Measurements from ENCODE around the gene WHRN. TPM values are rescaled to one million over a fixed set of nuclear protein-coding genes. Genes with fewer than 3 reads are reported as not detected.

The WHRN gene
- total and polyA plus RNA-seq, 2 of the 8 experiments (the other 6 are each of a cell fraction or from before 2014, with no cell fraction given) = 4.4 to 7.7 TPM

- CTCF ChIA-PET (ENCODE audit: partially characterized antibody) = interaction anchor here (1.1 to 8.2 kb wide), 4 partner anchors 8 to 175 kb away, joined by 3 to 55 read pairs (median 4); no protein-coding TSS in a partner anchor
- TF ChIP-seq HDAC2 (IDR thresholded peaks at IDR 0.05; ENCODE audit: borderline replicate concordance in 1 of 2, low read depth in 2 of 2, low read length in 2 of 2) = no peak
- TF ChIP-seq ATF3 (IDR thresholded peaks at IDR 0.05; ENCODE audit: insufficient read depth, low read depth, low read length) = no peak
- TF ChIP-seq EGR1 (IDR thresholded peaks at IDR 0.05; ENCODE audit: borderline replicate concordance, low read depth, low read length) = no peak
- no peak for TF ChIP-seq CREB1 (IDR thresholded peaks at IDR 0.05)
- no peak for TF ChIP-seq SP4 (IDR thresholded peaks at IDR 0.05; ENCODE audit: low read length)
- no peak overlapping the region for H2BK15ac ChIP-seq (ENCODE audit: low read length)
- H3K4ac ChIP-seq (replicated peaks; ENCODE audit: insufficient read length, low read depth, low read length) = no peak overlapping the region
- H2BK5ac ChIP-seq (ENCODE audit: low read depth, low read length) = no peak overlapping the region
- H3K56ac ChIP-seq (replicated peaks; ENCODE audit: insufficient read length, low read depth, low read length) = no peak overlapping the region
- H3K9me3 ChIP-seq (ENCODE audit: insufficient read depth in 2 of 2, low read depth in 1 of 2, low read length in 1 of 2) = no peaks in the 10 kb centered on the region
- H3K4me2 ChIP-seq (ENCODE audit: insufficient read depth in 1 of 2, low read depth in 2 of 2, low read length in 2 of 2) = no peak overlapping the region
- H4K5ac ChIP-seq (ENCODE audit: insufficient read length, low read depth, low read length) = no peak overlapping the region
- no peaks in the 10 kb centered on the region for H3K27me3 ChIP-seq (replicated peaks in 1 of 4; ENCODE audit: control insufficient read depth in 3 of 4, extremely low read depth in 1 of 4, insufficient read depth in 3 of 4, low read length in 3 of 4)
- no peaks in the 10 kb centered on the region for H4K20me1 ChIP-seq (replicated peaks in 1 of 2; ENCODE audit: control insufficient read depth in 1 of 2, insufficient read depth in 2 of 2, low read length in 2 of 2)
- no peak overlapping the region for H3K14ac ChIP-seq (ENCODE audit: insufficient read length)
- no peak overlapping the region for H3K23ac ChIP-seq (ENCODE audit: insufficient read length)
- H2BK20ac ChIP-seq (ENCODE audit: low read length) = no peak overlapping the region
- peaks cover 4% of the 10 kb centered on the region; the same call in 1 of the 2 replicates for H3K79me1 ChIP-seq (ENCODE audit: low read depth, low read length)
- POLR2A ChIA-PET (ENCODE audit: partially characterized antibody) = no interaction called here
- no peak overlapping the region for H2AFZ ChIP-seq (ENCODE audit: low read length)
- no peak overlapping the region for H2AK5ac ChIP-seq (ENCODE audit: low read depth, low read length)
- no peak overlapping the region for H3K27ac ChIP-seq (ENCODE audit: low read depth, low read length)
- no peak overlapping the region for H2BK120ac ChIP-seq (replicated peaks; ENCODE audit: low read depth, low read length)
- H3K18ac ChIP-seq (ENCODE audit: extremely low read depth, low read length) = no peak overlapping the region
- H4K91ac ChIP-seq (replicated peaks; ENCODE audit: insufficient read length, low read length) = no peak overlapping the region
- no peaks in the 10 kb centered on the region; a peak in 1 of 8 replicates for H3K36me3 ChIP-seq (ENCODE audit: control insufficient read depth in 2 of 4, insufficient read depth in 4 of 4, low read length in 3 of 4)
- H3K4me3 ChIP-seq (ENCODE audit: extremely low read depth in 1 of 4, insufficient read depth in 2 of 4, low read depth in 3 of 4, low read length in 4 of 4) = no peak overlapping the region
- H4K8ac ChIP-seq (ENCODE audit: extremely low read depth, insufficient read depth, low read length) = no peak overlapping the region
- no peaks in the 10 kb centered on the region for H3K79me2 ChIP-seq (ENCODE audit: control insufficient read depth in 1 of 2, insufficient read depth in 2 of 2, low read length in 2 of 2)
- no peak for DNase-seq (ENCODE audit: low read depth in 1 of 2, low spot score in 2 of 2)
- H3K23me2 ChIP-seq (ENCODE audit: low read depth, low read length) = no peaks in the 10 kb centered on the region
- no peak overlapping the region for H3K9ac ChIP-seq (replicated peaks in 1 of 4; ENCODE audit: extremely low read depth in 1 of 4, low read depth in 3 of 4, low read length in 3 of 4)
- H2BK12ac ChIP-seq (ENCODE audit: low read depth, low read length) = no peak overlapping the region
- WGBS, 2 experiments (ENCODE audit: extremely low coverage in 1 of 2, insufficient coverage in 1 of 2, insufficient read length in 1 of 2, insufficient replicate concordance in 2 of 2, low coverage in 1 of 2, low lambda C conversion rate in 2 of 2, missing lambda C conversion rate in 1 of 2) = 90% methylated on average over 6 of the region's 6 CpGs; no CpG with 5 or more reads in 1 of the 2 experiments
- H3K4me1 ChIP-seq (replicated peaks in 1 of 4; ENCODE audit: control insufficient read depth in 3 of 4, insufficient read depth in 4 of 4, low read length in 3 of 4) = peaks cover 0 to under 1% (median 0%) of the 10 kb centered on the region in 4 experiments; a peak in 2 of 7 replicates
- FAIRE-seq = no peak
Measured at GRCh38 chr9:114478871-114479270, 26.4 kb downstream of the WHRN start.

All from H1 (cell line).